Fibroblast of skin of right quadriceps (primary cell): Measurements from ENCODE around the gene DNAJB6.
A peak's percentile ranks its signal among the peaks of the same experiment; 100 is the strongest.

ENCODE experiments used
- DNase-seq: peaks from one replicate; pipeline ENCODE4 v3.0.0-alpha.2; 2013

DNAJB6 gene

DNA sequence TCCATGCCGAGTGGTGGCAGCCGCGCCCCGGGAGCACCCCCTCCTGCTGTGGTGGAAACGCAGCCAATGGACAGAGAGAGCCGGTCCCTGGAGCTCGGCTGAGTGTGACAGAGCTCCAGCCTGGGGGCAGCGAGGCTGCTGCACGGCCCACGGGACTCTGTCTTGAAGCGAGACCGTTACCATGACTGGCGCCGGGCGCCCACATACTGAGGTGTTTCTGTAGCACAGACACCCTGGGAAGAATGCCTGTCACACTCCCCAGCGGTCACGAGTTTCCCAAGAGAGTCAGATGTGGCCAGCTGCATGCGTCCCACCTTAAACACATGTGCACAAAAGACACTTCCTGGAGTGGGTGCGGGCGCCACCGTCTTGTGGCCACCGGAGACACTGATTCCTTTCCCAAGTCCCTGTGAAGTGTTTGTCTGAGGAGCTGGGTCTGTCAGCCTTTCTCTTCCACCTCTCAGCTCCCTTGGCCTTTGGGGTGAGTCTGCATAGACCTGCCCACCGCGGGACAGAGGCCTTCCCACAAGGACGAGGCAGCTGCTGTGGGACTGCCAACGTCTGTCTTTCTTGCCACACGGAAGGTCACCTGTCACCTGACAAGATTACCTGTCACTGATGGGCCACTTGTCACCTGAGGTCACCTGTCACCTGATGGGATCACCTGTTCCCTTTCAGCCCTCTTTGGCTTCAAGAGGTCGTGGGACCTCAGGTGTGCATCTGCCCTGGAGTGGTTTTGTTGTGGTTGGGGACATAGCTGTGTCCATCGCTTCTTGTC lies 94.6 kb downstream of the DNAJB6 start:
- no peak for DNase-seq

DNA sequence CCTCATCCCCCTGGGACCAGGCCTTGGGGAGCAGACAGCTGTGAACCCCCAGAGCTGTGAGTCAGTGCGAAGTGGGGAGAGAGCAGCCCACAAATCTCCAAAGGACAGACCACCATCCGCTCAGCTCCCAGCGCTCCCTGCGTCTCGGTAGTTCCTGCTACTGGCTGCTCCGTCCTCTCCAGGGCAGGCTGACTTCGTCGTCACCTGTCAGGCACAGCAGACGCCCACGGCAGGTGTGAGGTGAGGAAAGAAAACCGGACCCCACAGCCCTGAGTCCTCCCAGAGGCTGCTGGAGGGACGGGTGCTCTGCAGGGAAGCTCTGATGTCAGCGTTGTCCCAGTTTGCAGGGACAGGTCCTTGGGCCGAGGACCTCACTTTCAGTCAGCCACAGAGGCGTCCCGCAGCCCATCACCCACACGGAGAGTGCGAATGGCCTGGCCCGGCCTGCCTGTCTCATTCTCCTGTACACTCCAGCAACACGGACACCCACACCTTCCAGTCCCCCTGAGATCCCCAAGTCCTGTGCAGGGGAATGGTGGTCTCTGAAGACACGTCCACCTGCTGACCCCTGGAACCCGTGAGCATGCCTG lies 95.2 kb downstream of the DNAJB6 start:
- DNase-seq = no peak

DNA sequence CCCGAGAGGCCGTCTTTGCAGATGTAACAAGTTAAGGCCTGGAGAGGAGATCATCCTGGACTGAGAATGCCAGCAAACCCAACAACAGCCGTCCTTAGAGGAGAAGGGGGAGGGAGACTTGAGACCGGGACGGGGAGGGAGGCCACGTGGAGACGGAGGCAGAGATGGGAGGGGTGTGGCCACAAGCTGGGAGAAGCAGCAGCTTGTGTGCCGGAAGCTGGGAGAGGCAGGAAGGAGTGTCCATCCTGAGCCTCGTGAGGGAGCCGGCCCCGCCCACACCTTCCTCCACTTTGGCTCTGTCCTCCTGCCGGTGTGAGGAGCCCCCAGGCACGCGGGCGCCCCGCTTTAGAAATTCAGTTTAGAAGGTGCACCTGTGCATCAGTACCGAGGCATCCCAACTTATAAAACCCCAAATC lies 95.7 kb downstream of the DNAJB6 start:
- DNase-seq = peak; percentile 68

DNA sequence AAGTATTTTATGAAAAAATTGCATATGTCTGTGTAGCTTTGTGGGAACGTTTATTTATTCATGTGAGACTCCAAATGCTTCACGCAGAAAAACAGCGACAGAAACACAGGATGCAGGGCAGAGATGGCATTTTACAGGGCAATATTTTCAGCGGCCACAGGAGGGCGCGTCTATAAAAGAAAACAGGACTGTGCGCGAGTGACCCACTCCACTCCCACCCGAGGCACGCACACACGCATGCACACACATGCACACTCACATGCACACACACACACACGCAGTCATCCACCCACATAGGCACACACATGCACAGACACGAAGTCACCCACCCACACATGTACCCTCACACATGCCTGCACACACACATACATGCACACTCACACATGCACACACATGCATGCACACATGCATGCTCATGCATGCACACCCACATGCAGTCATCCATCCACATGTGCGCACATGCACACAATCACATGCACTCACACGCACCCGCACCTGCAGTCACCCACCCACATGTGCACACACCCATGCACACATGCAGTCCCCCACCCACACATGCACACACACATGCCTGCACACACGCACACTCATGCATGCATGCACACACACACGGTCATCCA lies 96.3 kb downstream of the DNAJB6 start:
- DNase-seq = peak; percentile 38

DNA sequence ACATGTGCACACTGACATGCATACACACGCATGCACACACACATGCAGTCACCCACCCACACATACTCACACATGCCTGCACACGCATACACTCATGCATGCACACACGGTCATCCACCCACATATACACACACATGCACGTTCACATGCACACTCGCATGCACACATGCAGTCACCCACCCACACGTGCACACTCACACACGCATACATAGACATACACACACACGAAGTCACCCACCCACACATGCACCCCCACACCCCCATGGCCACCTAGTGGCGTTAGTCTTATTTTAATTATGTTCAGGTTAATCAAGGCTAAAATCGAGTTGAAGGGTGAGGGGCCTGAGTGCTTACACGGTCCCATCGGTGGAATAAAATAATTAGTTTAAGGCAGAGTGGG lies 96.8 kb downstream of the DNAJB6 start:
- no peak for DNase-seq

DNA sequence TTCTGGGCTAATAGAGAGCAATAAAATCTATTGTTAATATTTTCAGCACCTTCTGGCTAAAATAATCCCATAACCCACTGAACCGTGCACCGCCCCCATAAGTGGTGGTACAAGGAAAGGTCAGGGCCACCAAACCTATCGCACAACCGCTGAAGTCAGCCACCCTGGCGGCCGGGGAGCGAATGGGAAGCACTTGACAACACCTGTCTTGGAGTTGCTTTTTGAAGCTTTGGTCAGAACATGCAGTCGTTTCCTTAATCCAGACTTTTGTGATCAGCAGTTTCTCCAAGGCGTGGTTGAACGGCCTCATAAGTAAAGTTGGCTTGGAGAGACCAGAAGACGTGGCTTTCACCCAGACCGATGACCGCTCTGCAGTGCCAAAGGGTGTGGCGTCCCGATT lies 97.4 kb downstream of the DNAJB6 start:
- no peak for DNase-seq

DNA sequence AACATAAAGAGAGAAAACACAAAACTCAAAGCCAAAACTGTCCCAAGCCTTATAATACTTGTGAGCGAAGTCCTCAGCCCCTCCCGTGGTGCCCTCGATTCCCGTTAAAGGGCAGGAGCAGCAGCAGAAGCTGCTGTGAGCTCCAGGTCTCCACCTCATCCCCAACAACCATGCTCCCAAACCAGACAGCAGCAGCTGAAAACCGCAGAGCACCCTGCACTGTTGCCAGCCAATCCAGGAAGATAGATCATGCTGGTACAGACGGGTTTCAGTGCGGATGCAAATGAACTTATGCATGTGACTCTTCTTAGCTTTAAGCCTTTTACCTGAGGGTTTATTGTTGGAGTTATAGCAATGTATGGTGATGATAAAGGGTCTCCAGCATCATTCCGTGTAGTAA lies 97.9 kb downstream of the DNAJB6 start:
- no peak for DNase-seq

DNA sequence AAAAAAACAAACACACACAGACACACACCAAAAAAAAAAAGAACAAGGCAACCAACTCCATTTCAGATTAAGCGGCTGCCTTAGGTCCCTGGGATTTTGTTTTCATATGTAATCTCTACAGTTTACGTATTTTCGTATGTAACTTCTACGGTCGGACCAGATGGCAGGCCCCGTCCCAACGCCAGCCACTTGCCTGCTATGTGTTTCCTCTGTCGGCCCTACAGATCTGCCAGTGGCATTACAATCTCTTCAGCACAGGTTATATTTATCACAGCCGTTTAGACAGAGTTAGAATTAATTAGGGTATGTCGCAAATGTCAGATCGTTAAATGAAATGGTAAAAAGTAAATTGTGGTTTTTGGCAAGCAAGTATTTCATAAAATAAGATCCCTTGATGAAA lies 99.3 kb downstream of the DNAJB6 start:
- no peak for DNase-seq

DNA sequence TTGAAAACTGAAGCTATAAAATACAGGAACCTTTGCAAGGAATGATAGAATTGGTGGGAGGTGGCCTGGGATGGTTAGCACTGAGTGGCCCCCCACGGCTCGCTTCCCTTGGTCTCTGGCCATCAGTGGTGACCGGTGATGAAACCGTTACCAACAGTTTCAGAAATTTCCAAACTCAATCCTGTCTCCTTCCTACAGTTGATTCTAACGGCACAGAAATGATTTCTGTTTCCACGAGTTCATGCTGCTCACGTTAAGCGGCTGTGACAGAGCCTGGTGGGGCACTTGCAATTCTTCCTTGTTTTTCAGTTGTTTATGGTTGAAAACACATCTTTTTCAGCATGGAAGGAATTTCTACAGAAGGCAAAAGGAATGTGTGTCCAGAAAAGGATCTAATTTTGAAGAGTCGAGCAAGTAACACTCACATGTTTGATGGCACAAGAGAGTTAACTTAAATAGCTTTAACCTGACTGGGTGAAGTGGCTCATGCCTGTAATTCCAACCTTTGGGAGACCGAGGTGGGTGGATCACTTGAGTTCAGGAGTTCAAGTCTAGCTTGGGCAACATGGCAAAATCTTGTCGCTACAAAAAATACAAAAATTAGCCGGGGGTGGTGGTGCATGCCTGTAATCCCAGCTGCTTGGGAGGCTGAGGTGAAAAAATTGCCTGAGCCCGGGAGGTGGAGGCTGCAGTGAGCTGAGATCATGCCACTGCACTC lies 100.1 kb downstream of the DNAJB6 start:
- no peak for DNase-seq

DNA sequence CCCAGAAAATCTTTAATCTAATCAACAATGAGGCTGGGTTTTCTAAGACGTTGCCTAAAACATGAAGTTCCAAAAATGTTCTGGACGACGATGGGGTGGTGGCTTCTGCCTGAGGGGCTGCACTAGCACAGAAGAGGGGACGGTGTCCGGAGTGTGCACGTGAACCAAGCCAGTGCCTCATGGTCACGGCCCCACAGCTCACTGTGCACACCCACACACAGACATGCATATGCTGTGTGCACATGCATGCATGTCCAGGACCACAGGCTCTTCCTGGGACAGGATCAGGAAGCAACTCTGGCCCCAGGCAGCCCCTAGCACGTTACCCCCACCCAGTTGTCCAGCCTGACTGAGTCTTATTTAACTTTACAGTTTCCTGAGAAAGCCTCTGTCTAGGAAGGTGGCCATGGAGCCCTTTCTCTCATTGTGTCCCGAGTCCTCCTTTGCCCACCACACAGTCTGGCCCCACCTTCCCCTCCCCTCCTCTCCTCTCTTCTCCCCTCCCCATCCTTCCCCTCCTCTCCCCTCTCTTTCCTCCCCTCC lies 100.8 kb downstream of the DNAJB6 start:
- no peak for DNase-seq

DNA sequence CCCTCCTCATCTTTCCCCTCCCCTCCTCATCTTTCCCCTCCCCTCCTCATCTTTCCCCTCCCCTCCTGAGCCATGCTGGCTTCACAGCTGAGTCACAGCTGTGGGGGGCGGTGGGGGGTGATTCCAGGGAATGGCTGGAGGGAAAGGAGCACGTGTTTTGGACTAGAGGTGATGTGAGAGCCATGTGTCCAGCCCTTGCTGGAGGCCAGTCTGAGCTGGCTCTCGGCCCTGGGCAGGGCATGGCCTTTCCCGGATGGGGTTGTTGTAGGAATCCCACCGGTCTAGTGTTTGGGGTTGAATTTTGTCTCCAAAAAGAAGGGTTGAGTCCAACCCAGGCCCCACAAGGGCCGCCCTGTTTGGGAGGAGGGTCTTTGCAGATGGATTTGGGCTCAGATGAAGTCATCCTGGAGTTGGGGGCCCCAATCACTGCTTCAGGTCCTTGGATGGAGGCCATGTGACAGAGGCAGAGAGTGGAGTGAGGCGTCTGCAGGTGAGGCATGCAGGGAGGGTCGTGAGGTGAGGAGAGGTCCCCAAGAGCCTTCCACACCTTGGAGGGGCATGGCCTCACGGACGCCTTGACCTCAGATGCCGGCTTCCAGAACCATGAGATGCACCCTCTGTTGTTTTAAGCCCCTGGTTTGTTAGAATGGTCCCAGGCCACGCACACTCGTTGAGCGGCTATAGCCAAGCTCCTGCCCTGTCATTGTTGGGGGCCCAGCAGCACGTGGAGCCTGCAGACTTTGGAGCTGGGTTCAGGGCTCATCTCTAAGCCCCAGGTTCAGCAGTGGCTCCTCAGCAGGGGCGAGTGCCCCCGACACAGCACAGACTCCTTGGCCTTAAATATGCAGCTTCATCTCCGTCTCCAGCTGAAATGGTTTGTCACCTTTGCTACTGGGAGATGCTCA lies 101.6 kb downstream of the DNAJB6 start:
- no peak for DNase-seq

DNA sequence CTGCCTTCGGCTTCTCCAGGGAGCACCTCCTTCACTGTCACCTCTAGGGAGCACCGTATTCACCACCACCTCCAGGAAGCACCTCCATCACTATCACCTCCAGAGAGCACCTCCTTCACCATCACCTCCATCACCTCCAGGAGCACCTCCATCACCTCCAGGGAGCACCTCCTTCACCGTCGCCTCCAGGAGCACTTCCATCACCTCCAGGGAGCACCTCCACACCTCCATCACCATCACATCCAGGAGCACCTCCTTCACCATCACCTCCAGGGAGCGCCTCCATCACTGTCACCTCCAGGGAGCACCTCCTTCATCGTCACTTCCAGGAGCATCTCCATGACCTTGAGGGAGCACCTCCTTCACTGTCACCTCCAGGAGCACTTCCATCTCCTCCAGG lies 102.3 kb downstream of the DNAJB6 start:
- DNase-seq = no peak

DNA sequence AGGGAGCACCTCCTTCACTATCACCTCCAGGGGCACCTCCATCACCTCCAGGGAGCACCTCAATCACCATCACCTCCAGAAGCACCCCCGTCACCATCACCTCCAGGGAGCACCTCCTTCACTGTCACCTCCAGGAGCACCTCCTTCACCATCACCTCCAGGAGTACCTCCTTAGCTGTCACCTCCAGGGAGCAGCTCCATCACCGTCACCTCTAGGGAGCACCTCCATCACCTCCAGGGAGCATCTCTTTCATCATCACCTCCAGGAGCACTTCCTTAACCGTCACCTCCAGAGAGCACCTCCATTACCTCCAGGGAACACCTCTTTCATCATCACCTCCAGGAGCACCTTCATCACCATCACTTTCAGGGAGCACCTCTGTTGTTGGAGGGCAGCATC lies 103.0 kb downstream of the DNAJB6 start:
- DNase-seq = no peak

DNA sequence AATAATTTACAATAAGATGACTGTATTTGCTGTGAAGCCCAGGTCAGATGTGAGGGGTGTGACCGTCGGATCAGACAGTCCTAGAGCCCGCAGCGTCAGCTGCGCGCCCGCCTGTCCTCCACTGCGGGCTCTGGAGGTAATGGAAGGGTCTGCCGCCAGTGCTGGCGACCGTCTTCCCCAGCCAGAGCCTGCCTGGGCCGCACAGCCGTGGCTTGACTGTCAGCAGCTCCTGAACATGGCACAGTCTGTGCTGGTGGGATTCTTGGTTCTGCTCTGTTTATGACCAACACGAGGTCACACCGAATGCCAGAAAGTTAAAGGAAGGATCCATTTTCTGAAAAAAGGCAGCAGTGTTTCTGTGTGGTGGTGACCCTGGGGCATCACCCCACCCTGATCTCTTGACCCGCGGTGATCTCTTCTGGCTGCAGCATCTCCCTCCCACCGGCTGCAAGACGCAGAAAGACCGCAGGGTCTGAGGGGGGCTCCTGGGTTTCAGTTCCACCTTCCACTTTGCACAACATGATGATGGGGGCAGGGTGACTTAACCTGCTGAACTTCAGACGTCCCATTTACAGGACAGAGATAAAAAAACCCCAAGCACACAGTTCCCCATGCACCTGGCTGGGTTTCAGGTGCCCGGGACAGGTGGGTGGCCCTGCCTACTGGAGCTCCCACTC lies 103.7 kb downstream of the DNAJB6 start:
- DNase-seq = no peak

DNA sequence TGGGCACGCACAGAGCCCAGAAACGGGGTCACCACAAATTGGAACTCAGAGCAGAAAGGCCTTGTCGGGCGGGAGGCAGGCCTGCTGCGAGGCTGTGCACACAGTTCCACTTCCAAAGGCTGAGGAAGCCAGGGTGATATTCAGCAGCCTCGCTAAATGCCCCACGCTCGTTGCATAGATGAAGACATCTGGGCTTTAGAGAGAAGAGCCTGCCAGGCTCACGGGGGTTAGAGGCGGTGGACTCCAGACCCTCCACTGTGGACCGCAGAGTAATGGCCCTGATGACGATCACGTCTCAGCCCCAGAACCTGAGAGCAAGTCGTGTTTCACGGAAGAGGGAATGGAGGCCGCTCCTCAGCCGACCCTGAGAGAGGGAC lies 104.2 kb downstream of the DNAJB6 start:
- no peak for DNase-seq

DNA sequence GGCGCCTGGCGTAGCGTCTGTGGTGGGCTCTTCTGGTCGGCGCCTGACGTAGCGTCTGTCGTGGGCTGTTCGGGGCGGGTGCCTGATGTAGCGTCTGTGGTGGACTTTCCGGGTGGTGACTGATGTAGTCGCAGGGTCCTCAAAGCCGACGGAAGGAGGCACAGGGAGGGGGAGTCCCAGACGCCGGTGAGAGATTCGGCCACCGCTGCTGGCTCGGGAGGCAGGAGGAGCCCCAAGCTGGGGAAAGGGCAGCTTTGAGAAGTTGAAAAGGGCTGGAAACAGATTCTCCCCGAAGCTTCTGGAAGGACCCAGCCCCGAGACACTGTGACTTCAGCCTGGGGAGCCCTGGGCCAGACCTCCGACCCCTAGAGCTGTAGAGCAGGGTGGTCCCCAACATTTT lies 105.7 kb downstream of the DNAJB6 start:
- no peak for DNase-seq

DNA sequence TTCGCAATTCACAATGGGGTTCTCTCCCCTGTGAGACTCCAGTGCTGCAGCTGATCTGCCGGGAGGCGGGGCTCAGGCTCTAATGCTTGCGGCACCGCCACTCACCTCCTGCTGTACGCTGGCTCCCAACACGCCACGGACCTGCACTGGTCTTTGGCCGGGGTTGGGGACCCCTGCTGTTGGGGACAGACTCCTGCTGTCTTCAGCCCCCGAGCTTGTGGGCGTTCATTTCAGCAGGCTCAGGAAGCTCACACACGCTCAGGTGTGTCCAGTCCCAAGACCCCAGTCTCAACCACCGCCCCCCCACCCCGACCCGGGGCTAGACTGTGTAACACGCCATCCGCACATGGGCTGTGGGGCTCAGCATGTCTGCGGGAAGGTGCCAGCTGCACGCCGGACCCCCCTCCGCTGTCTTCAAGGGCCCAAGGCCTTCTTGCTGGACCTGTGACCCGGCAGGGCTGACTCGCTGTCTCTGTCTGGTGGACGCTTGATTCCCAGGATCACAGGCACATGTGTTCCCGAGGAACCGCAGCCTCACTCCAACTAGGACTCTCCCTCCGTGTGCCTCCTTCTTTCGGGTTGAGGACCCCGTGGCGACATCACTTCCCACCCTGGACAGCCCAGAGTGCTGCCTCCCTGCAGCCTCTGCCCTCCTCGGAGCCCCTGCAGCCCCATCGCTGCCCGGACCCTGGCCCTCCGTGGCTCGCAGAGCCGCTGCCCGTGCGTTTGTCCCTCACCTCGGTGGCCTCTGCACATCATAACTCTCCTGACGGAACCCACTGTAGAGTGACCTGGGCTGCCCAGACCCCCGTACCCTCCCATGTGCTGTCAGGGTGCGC lies 106.4 kb downstream of the DNAJB6 start:
- no peak for DNase-seq

DNA sequence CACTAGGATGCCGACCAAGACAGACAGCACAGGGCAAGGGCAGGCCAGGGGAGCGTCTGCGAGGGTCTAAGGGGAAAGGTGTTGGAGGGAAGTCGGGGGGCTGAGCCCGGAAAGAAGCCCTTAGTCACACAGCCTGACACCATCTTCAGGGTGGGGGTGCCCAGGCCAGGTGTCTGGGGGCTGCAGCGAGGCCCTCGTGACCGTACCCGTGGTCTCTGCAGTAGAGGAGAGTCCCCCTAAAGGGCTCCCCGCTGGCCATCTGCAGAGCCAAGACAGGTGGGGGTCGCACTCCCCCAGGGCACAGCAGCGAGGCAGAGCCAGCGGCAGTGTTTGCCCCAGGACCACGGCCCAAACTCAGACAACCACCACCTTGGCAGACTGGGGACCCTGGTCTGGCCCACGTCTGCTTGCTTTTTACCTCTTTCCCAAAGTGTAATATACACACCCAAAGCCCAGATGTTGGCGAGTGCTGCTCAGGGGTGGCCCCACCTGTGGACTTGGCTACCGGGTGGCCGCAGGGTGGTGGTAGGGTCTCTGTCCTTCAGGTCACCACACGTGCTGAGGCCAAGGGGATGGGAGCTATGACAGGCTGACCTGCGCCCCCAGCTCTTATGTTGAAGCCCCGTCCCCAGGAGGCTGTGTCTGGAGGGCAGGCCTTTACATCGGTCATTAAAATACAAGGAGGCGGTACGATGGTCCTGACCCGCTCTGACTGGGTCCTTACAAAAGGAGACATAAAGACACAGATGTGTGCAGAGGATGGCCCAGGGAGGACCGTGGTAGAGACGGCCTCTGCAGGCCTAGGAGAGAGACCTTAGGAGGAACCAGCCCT lies 107.4 kb downstream of the DNAJB6 start:
- no peak for DNase-seq

DNA sequence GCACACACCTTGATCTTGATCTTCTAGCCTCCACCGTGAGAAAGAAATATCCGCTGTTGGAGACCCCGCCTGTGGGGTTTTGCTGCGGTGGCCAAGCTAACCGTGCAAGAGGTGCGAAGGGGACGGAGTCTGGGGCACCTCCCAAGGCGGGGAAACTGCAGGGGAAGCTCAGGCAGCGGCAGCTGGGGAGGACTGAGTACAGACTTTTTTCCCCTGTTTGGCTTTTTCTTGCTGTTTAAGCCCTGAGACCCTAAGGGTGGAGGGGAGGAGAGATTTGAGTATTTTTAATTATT lies 108.0 kb downstream of the DNAJB6 start:
- DNase-seq = no peak
